Measurements from ENCODE around the gene AP2M1. TPM values are rescaled to one million over a fixed set of nuclear protein-coding genes. Genes with fewer than 3 reads are reported as not detected.
A peak's percentile ranks its signal among the peaks of the same experiment; 100 is the strongest.
"Not testable (repeated sequence)": the region's sequence is repeated elsewhere in the genome, so short reads cannot be mapped to it uniquely, and the experiment has no call there.

AP2M1 gene
- polyA plus RNA-seq, 1 donor, result 286 TPM

DNA sequence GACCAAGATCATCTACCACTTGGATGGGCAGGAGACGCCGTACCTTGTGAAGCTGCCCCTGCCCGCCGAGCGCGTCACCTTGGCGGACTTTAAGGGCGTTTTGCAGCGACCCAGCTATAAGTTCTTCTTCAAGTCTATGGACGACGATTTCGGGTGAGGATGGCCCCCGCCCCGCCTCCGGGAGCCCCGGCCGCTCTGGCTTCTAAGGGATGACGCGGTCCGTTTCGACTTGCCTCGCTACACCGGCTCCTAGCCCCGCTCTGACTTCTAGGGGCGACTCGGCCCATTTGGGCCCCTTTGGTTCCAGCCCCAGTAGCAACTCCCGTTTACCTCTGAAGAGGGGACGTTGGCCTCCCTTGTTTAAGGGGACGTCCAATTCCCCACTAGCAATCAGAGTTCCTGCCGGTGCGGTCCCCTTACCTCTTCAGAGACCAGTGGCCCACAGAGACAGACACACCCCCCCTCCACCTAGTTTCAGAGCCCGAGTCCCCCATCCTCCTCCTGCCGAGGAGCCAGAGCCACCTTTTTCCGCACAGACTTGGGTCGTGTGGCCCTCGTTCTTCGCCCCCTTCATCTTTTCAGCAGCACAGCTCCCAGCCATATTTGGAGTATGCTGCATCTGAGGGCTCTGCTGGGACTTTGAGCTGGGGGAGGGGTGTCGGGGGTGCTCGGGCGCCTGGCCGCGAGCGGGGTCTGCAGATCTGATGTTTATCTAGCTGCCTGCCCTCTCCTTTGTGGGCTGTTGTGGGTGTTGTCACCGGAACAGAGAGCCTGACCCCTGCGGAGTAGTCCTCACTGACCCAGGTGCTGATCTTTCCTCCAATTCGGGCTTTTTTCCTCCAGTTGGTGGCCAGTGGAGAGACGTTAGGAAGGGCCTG is 18.8 kb upstream of the AP2M1 start:
- H3K27me3 ChIP-seq (ENCODE audit: control insufficient read depth, insufficient read depth, low read length), result no peaks in the 10 kb centered on the region
- H3K4me1 ChIP-seq (ENCODE audit: control insufficient read depth, insufficient read depth, low read length), result peaks cover 18% of the 10 kb centered on the region
- peaks cover 2% of the 10 kb centered on the region for H3K36me3 ChIP-seq (ENCODE audit: control insufficient read depth, insufficient read depth, low read length)
- H3K9me3 ChIP-seq (ENCODE audit: control insufficient read depth, low read depth, low read length), result no peaks in the 10 kb centered on the region
- H3K4me3 ChIP-seq (ENCODE audit: low read length), result peak overlapping the region; percentile 99
- H3K27ac ChIP-seq (ENCODE audit: low read length), result peak overlapping the region; percentile 94
- no CpG with 5 or more reads among the region's 47 CpGs for WGBS (ENCODE audit: insufficient coverage, low lambda C conversion rate)
- peak in 1 of 2 donors; percentile 44 for DNase-seq

DNA sequence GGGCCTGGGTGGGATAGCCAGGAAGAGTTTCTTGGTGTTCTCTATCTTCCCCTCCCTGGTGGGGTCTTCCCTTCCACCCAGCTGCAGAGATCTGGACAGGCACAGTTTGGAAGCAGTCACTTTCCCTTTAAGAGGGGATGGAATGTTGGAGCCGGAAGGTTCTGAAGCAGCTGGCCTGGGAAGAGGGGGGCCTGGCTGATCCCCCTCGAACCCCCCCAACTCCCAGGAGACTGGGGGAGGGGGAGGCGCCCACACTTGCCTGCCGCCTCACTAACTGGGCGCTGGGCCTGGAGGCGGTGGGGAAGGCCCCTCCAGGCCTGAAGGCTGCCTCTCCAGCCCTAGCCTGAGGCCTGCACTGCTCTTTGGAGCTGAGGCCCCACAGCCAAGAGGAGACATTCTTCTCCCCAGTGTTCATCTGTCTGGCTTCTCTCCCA is 18.1 kb upstream of the AP2M1 start:
- H3K4me1 ChIP-seq (ENCODE audit: control insufficient read depth, insufficient read depth, low read length), result peaks cover 18% of the 10 kb centered on the region
- WGBS (ENCODE audit: insufficient coverage, low lambda C conversion rate), result no CpG with 5 or more reads among the region's 6 CpGs
- peak overlapping the region; percentile 94 for H3K27ac ChIP-seq (ENCODE audit: low read length)
- peaks cover 2% of the 10 kb centered on the region for H3K36me3 ChIP-seq (ENCODE audit: control insufficient read depth, insufficient read depth, low read length)
- H3K27me3 ChIP-seq (ENCODE audit: control insufficient read depth, insufficient read depth, low read length), result no peaks in the 10 kb centered on the region
- peak overlapping the region; percentile 99 for H3K4me3 ChIP-seq (ENCODE audit: low read length)
- H3K9me3 ChIP-seq (ENCODE audit: control insufficient read depth, low read depth, low read length), result no peaks in the 10 kb centered on the region
- DNase-seq, result peak in 1 of 2 donors; percentile 71

DNA sequence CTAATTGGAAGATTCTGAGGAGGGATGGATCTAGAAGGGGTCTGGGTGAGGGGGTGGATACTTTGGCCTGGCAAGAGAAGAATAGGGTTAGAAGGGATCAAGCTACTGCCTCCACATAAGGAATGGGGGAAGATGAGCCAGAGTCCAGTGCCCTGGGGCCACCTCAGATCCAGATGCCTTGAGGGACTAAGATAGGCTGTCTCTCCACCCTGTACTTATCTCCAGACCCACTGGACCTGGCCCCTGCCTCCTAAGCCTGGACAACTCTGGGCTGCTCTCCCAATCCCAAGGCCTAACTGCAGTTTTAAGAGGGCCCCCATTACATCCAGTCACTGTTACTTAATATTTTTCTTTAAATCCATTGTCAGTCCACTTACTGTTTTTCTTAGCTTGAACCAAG is 17.4 kb upstream of the AP2M1 start:
- H3K27ac ChIP-seq (ENCODE audit: low read length), result peak overlapping the region; percentile 94
- no peaks in the 10 kb centered on the region for H3K27me3 ChIP-seq (ENCODE audit: control insufficient read depth, insufficient read depth, low read length)
- peaks cover 18% of the 10 kb centered on the region for H3K4me1 ChIP-seq (ENCODE audit: control insufficient read depth, insufficient read depth, low read length)
- peak in 1 of 2 donors; percentile 43 for DNase-seq
- no peaks in the 10 kb centered on the region for H3K9me3 ChIP-seq (ENCODE audit: control insufficient read depth, low read depth, low read length)
- H3K4me3 ChIP-seq (ENCODE audit: low read length), result peak overlapping the region; percentile 99
- peaks cover 3% of the 10 kb centered on the region for H3K36me3 ChIP-seq (ENCODE audit: control insufficient read depth, insufficient read depth, low read length)

DNA sequence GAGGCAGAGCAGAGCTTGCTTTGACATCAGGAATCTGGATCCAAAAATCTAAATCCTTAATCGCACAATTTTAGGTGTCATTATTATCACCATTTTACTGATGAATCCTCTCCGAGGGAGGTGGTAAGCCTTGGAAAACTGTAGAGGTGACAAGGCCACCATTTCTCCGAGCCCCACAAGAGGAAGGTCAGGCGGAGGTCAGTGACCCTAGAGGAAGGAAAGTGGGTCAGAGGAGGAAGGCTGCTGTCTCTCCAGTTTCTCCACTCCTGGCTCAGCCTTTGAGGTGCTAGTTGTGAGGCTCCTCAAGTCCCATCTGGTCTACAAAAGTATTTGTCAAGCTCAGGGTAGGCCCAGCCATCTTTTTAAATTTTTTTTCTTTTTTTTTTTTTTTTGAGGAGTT is 16.3 kb upstream of the AP2M1 start:
- no CpG with 5 or more reads among the region's 4 CpGs for WGBS (ENCODE audit: insufficient coverage, low lambda C conversion rate)
- Histone ChIP-seq H3K27ac (ENCODE audit: low read length) (peak overlapping the region; percentile 15), H3K36me3 (ENCODE audit: control insufficient read depth, insufficient read depth, low read length) (peaks cover 10% of the 10 kb centered on the region), H3K27me3 (ENCODE audit: control insufficient read depth, insufficient read depth, low read length) (no peaks in the 10 kb centered on the region), H3K4me1 (ENCODE audit: control insufficient read depth, insufficient read depth, low read length) (peaks cover 18% of the 10 kb centered on the region), H3K9me3 (ENCODE audit: control insufficient read depth, low read depth, low read length) (no peaks in the 10 kb centered on the region), H3K4me3 (ENCODE audit: low read length) (no peak overlapping the region)
- DNase-seq, result no peak

DNA sequence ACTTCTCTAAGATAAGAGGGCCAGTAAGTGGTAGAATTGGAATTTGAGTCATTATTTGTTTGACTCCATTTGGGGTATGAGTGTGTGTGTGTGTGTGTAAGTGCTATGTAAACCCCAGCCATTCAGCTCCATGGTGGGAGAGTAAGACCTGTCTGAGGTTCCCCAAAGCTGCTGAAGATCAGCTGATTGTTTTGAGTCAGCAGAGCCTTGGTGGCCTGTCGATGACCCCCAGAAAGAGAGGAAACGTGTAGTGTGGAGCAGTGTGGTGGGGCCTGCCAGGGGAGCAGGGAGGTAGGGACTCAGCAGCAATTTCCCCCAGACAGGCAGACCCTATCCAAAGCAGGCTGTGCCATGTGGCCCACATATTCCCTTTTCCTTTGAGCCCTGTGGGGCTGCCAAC is 14.2 kb upstream of the AP2M1 start:
- peaks cover 30% of the 10 kb centered on the region for H3K36me3 ChIP-seq (ENCODE audit: control insufficient read depth, insufficient read depth, low read length)
- H3K9me3 ChIP-seq (ENCODE audit: control insufficient read depth, low read depth, low read length), result no peaks in the 10 kb centered on the region
- WGBS (ENCODE audit: insufficient coverage, low lambda C conversion rate), result no CpG with 5 or more reads among the region's 2 CpGs
- peaks cover 13% of the 10 kb centered on the region for H3K4me1 ChIP-seq (ENCODE audit: control insufficient read depth, insufficient read depth, low read length)
- H3K4me3 ChIP-seq (ENCODE audit: low read length), result no peak overlapping the region
- no peaks in the 10 kb centered on the region for H3K27me3 ChIP-seq (ENCODE audit: control insufficient read depth, insufficient read depth, low read length)
- DNase-seq, result no peak
- no peak overlapping the region for H3K27ac ChIP-seq (ENCODE audit: low read length)

DNA sequence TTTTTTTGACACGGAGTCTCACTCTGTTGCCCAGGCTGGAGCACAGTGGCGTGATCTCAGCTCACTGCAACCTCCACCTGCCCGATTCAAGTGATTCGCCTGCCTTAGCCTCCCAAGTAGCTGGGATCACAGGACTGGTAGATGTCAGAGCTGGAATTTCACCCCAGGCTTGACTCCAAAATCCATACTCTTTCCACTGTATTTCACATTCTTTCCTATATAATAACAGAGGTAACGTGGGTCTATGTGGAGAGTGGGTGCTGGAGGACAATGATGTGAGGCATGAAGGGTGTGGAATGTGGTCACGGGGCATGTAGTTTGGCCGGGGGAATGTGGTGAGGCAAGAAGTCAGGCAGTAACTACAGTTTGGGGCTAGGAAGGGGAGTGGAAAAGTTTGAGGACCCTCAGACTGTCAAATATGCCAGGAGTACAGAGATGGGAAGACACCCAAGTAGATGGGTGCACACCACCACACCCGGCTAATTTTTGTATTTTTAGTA is 12.0 kb upstream of the AP2M1 start:
- H3K27me3 ChIP-seq (ENCODE audit: control insufficient read depth, insufficient read depth, low read length); H3K4me3 ChIP-seq (ENCODE audit: low read length); DNase-seq; H3K4me1 ChIP-seq (ENCODE audit: control insufficient read depth, insufficient read depth, low read length); H3K27ac ChIP-seq (ENCODE audit: low read length); H3K9me3 ChIP-seq (ENCODE audit: control insufficient read depth, low read depth, low read length): not testable (repeated sequence)
- peaks cover 52% of the 10 kb centered on the region for H3K36me3 ChIP-seq (ENCODE audit: control insufficient read depth, insufficient read depth, low read length)
- 100% methylated on average over 1 of the region's 8 CpGs for WGBS (ENCODE audit: insufficient coverage, low lambda C conversion rate)

DNA sequence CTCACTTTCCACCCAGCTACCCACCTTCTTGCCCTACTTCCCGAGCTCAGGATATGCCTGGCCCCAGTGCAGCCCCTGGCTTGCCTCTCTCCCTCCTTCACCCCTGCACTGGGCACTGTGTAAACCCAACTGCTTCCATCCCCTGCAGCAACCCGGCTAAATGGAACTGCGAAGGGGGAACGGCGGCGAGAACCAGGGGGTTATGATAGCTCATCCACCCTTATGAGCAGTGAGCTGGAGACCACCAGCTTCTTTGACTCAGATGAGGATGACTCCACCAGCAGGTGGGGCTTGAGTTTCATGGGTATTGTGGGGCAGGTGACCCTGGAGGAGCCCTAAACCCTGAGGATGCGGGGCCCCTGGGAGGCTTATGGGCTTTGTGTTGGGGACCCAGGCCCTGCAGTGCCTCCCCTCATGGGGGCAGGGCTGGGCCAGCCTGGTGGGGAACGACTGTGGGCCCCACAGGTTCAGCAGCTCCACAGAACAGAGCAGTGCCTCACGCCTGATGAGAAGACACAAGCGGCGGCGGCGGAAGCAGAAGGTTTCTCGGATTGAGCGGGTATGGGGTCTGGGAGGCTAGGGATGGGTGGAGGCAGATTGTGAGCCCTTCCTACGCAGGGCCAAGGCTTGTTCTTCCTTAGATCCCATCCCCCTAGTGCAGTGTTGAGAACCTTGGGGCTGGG is 9.9 kb upstream of the AP2M1 start:
- peaks cover 70% of the 10 kb centered on the region for H3K36me3 ChIP-seq (ENCODE audit: control insufficient read depth, insufficient read depth, low read length)
- no peak overlapping the region for H3K27ac ChIP-seq (ENCODE audit: low read length)
- DNase-seq, result no peak
- WGBS (ENCODE audit: insufficient coverage, low lambda C conversion rate), result no CpG with 5 or more reads among the region's 16 CpGs
- H3K9me3 ChIP-seq (ENCODE audit: control insufficient read depth, low read depth, low read length), result no peaks in the 10 kb centered on the region
- H3K4me3 ChIP-seq (ENCODE audit: low read length), result no peak overlapping the region
- no peaks in the 10 kb centered on the region for H3K27me3 ChIP-seq (ENCODE audit: control insufficient read depth, insufficient read depth, low read length)
- H3K4me1 ChIP-seq (ENCODE audit: control insufficient read depth, insufficient read depth, low read length), result no peaks in the 10 kb centered on the region

DNA sequence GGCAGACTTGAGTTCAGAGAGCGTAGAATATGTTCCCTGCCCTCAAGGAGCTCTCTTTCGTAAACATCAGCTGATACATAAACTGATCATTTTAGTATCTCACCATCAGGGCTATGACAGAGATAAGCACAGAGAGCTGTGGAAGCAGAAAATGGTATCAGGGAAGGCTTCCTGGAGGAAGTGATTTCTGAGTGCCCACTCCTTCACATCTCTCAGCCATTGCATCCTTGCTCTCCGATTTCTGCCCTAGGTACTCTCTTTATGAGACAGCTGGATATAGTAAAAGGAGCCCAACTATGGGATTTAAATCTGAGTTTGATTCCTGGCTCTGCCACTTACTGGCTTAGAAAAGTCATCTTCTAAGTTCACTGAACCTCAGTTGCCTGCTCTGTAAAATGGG is 9.1 kb upstream of the AP2M1 start:
- Histone ChIP-seq H3K27me3 (ENCODE audit: control insufficient read depth, insufficient read depth, low read length) (no peaks in the 10 kb centered on the region), H3K4me3 (ENCODE audit: low read length) (no peak overlapping the region), H3K27ac (ENCODE audit: low read length) (no peak overlapping the region), H3K9me3 (ENCODE audit: control insufficient read depth, low read depth, low read length) (no peaks in the 10 kb centered on the region), H3K4me1 (ENCODE audit: control insufficient read depth, insufficient read depth, low read length) (no peaks in the 10 kb centered on the region), H3K36me3 (ENCODE audit: control insufficient read depth, insufficient read depth, low read length) (peaks cover 77% of the 10 kb centered on the region)
- no peak for DNase-seq
- WGBS (ENCODE audit: insufficient coverage, low lambda C conversion rate), result no CpG with 5 or more reads among the region's 3 CpGs

DNA sequence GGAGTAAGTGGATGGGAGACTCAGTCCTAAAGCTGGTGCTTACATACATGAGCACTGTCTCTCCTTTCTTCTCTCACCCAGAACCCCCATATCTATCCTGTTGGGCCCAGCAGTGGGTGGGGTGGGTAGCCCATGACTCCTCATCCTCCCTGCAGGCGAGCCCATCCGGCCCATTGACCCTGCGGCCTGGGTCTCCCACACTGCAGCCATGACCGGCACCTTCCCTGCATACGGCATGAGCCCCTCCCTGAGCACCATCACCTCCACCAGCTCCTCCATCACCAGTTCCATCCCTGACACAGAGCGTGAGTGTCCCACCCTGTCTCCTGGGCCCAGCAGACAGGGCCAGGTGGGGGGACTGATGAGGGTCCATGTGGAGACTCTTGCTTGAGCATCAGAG is 8.0 kb upstream of the AP2M1 start:
- no peak overlapping the region for H3K4me3 ChIP-seq (ENCODE audit: low read length)
- no peaks in the 10 kb centered on the region for H3K27me3 ChIP-seq (ENCODE audit: control insufficient read depth, insufficient read depth, low read length)
- no peaks in the 10 kb centered on the region for H3K9me3 ChIP-seq (ENCODE audit: control insufficient read depth, low read depth, low read length)
- no peaks in the 10 kb centered on the region for H3K4me1 ChIP-seq (ENCODE audit: control insufficient read depth, insufficient read depth, low read length)
- no peak overlapping the region for H3K27ac ChIP-seq (ENCODE audit: low read length)
- peaks cover 88% of the 10 kb centered on the region for H3K36me3 ChIP-seq (ENCODE audit: control insufficient read depth, insufficient read depth, low read length)
- no peak for DNase-seq
- WGBS (ENCODE audit: insufficient coverage, low lambda C conversion rate), result no CpG with 5 or more reads among the region's 6 CpGs

DNA sequence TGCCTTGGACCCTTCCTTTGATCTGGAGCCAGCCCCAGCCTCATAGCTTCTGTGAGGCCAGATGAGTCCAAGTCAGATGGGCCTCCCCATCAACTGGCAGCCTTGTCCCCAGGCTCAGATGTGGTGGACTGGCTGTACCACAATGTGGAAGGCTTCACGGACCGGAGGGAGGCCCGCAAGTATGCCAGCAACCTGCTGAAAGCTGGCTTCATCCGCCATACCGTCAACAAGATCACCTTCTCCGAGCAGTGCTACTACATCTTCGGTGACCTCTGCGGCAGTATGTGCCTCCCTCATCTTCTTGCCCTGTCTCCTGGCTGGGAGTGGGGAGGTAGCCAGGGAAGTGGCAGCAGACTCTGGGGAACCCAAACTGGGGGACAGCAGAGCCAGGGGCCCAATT is 6.9 kb upstream of the AP2M1 start:
- H3K36me3 ChIP-seq (ENCODE audit: control insufficient read depth, insufficient read depth, low read length), result peaks cover 93% of the 10 kb centered on the region
- no peak overlapping the region for H3K27ac ChIP-seq (ENCODE audit: low read length)
- DNase-seq, result no peak
- no peaks in the 10 kb centered on the region for H3K4me1 ChIP-seq (ENCODE audit: control insufficient read depth, insufficient read depth, low read length)
- no CpG with 5 or more reads among the region's 8 CpGs for WGBS (ENCODE audit: insufficient coverage, low lambda C conversion rate)
- no peaks in the 10 kb centered on the region for H3K9me3 ChIP-seq (ENCODE audit: control insufficient read depth, low read depth, low read length)
- no peak overlapping the region for H3K4me3 ChIP-seq (ENCODE audit: low read length)
- no peaks in the 10 kb centered on the region for H3K27me3 ChIP-seq (ENCODE audit: control insufficient read depth, insufficient read depth, low read length)

Measured in large intestine (tissue), 3 donors.